ENCODE data around the gene ABCA4. TPM values are rescaled to one million over a fixed set of nuclear protein-coding genes. Genes with fewer than 3 reads are reported as not detected.
A peak's percentile ranks its signal among the peaks of the same experiment; 100 is the strongest.

ABCA4 gene
- total and polyA plus RNA-seq, 7 experiments from 2014 or later = not detected

- Mint-ChIP-seq H3K27me3 (peaks cover 6 to 13% (median 8%) of the 10 kb centered on the region in 5 donors), H3K27ac (no peak overlapping the region), H3K4me3 (no peak overlapping the region), H3K36me3 (no peaks in the 10 kb centered on the region), H3K4me1 (peaks cover 0 to 7% (median 0%) of the 10 kb centered on the region in 7 donors), H3K9me3 (peaks cover 0 to 1% (median 0%) of the 10 kb centered on the region in 11 donors)
- no peak for ATAC-seq
- H3K4me1 ChIP-seq (ENCODE audit: control insufficient read depth in 2 of 2, insufficient read depth in 2 of 2, low read length in 2 of 2) = no peaks in the 10 kb centered on the region
- H3K27ac ChIP-seq (ENCODE audit: low read depth, low read length) = no peak overlapping the region
- intact Hi-C loops (cut with micrococcal nuclease) = loop anchor here in 1 of 2 donors (1.0 kb wide), 1 partner anchor 780 kb away; no protein-coding TSS in a partner anchor
- H3K27me3 ChIP-seq (ENCODE audit: control insufficient read depth in 2 of 2, insufficient read depth in 2 of 2, low read length in 2 of 2) = peaks cover 0 to 4% of the 10 kb centered on the region in 2 donors
- DNase-seq = no peak
- no peaks in the 10 kb centered on the region for H3K36me3 ChIP-seq (ENCODE audit: control insufficient read depth in 2 of 3, insufficient read depth in 3 of 3, low read length in 3 of 3)
- ChIA-PET POLR2A (no interaction called here), CTCF (interaction anchor here (1.1 to 3.2 kb wide), 3 partner anchors 12 to 454 kb away, joined by 3 to 19 read pairs (median 14); no protein-coding TSS in a partner anchor)
- no peak overlapping the region for H3K4me3 ChIP-seq (ENCODE audit: low read length)
- no peaks in the 10 kb centered on the region for H3K9me3 ChIP-seq (ENCODE audit: control insufficient read depth in 2 of 3, low read length in 3 of 3)
Measured at GRCh38 chr1:94026619-94027380, 94.1 kb downstream of the ABCA4 start.

GRCh38 chr1:94025383-94026340 lies 95.3 kb downstream of the ABCA4 start:
- no peak overlapping the region for H3K4me3 ChIP-seq (ENCODE audit: low read length)
- peaks cover 6 to 8% (median 7%) of the 10 kb centered on the region in 5 donors for H3K27me3 Mint-ChIP-seq
- POLR2A ChIA-PET = no interaction called here
- no peaks in the 10 kb centered on the region for H3K4me1 ChIP-seq (ENCODE audit: control insufficient read depth in 2 of 2, insufficient read depth in 2 of 2, low read length in 2 of 2)
- peaks cover 0 to 12% (median 0%) of the 10 kb centered on the region in 7 donors for H3K4me1 Mint-ChIP-seq
- H3K9me3 Mint-ChIP-seq = no peaks in the 10 kb centered on the region
- no peaks in the 10 kb centered on the region for H3K9me3 ChIP-seq (ENCODE audit: control insufficient read depth in 2 of 3, low read length in 3 of 3)
- ATAC-seq (no peak), DNase-seq (peak in 5 of 9 donors; percentile 5 to 19 (median 11))
- H3K27me3 ChIP-seq (ENCODE audit: control insufficient read depth in 2 of 2, insufficient read depth in 2 of 2, low read length in 2 of 2) = peaks cover 0 to 4% of the 10 kb centered on the region in 2 donors
- CTCF ChIA-PET = interaction anchor here (0.6 to 3.2 kb wide), 4 partner anchors 13 to 455 kb away, joined by 3 to 19 read pairs (median 8); no protein-coding TSS in a partner anchor
- no peak overlapping the region for H3K4me3 Mint-ChIP-seq
- intact Hi-C loops (cut with micrococcal nuclease) = loop anchor here in 1 of 2 donors (1.0 kb wide), 1 partner anchor 781 kb away; no protein-coding TSS in a partner anchor
- no peaks in the 10 kb centered on the region for H3K36me3 Mint-ChIP-seq
- no peaks in the 10 kb centered on the region for H3K36me3 ChIP-seq (ENCODE audit: control insufficient read depth in 2 of 3, insufficient read depth in 3 of 3, low read length in 3 of 3)
- no peak overlapping the region for H3K27ac ChIP-seq (ENCODE audit: low read depth, low read length)
- no peak overlapping the region for H3K27ac Mint-ChIP-seq

DNA sequence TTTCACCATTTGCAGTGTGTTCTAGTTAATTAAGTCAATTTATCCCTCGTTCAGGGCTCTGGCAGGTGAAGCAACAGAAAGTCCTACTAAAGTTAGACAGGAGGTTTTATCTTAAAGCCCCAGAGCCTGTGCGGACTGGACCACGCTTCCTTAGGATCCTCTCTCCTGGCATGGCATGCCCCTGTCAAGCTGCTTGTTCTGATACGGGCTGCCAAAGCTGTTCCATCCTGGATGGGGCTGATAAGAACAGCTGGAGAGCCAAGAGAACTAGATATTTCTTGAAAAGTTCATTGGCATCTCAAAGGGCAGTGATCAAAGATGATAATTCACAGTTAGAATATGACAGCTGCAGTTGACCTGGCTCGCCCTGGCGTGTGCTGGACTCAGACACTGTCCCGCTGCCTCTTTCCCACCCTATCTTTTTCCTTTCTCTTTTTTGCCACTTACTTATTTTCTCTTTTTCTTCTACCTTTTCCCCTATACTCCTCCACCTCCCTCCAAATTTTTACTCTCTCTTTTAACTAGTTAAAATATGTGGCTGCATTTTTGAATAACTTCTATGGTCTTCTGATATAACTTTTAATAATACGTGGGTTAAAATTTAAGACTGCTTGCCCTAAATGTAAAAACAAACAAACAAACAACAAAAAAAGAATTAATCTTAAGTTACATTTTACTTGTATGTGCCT lies 96.7 kb downstream of the ABCA4 start:
- Histone ChIP-seq H3K27ac (ENCODE audit: low read depth, low read length) (no peak overlapping the region), H3K27me3 (ENCODE audit: control insufficient read depth in 2 of 2, insufficient read depth in 2 of 2, low read length in 2 of 2) (peaks cover 0 to 4% of the 10 kb centered on the region in 2 donors), H3K36me3 (ENCODE audit: control insufficient read depth in 2 of 3, insufficient read depth in 3 of 3, low read length in 3 of 3) (no peaks in the 10 kb centered on the region), H3K4me1 (ENCODE audit: control insufficient read depth in 2 of 2, insufficient read depth in 2 of 2, low read length in 2 of 2) (no peaks in the 10 kb centered on the region), H3K9me3 (ENCODE audit: control insufficient read depth in 2 of 3, low read length in 3 of 3) (no peaks in the 10 kb centered on the region), H3K4me3 (ENCODE audit: low read length) (no peak overlapping the region)
- peaks cover 0 to 12% (median 0%) of the 10 kb centered on the region in 7 donors for H3K4me1 Mint-ChIP-seq
- intact Hi-C loops (cut with micrococcal nuclease) = no loop called here
- no peak for ATAC-seq
- H3K27ac Mint-ChIP-seq = peak overlapping the region in 1 of 9 donors; percentile 26
- no peaks in the 10 kb centered on the region for H3K36me3 Mint-ChIP-seq
- no peak for DNase-seq
- H3K4me3 Mint-ChIP-seq = no peak overlapping the region
- peaks cover 6 to 8% (median 7%) of the 10 kb centered on the region in 5 donors for H3K27me3 Mint-ChIP-seq
- POLR2A ChIA-PET = no interaction called here
- no peaks in the 10 kb centered on the region for H3K9me3 Mint-ChIP-seq
- CTCF ChIA-PET = no interaction called here

DNA sequence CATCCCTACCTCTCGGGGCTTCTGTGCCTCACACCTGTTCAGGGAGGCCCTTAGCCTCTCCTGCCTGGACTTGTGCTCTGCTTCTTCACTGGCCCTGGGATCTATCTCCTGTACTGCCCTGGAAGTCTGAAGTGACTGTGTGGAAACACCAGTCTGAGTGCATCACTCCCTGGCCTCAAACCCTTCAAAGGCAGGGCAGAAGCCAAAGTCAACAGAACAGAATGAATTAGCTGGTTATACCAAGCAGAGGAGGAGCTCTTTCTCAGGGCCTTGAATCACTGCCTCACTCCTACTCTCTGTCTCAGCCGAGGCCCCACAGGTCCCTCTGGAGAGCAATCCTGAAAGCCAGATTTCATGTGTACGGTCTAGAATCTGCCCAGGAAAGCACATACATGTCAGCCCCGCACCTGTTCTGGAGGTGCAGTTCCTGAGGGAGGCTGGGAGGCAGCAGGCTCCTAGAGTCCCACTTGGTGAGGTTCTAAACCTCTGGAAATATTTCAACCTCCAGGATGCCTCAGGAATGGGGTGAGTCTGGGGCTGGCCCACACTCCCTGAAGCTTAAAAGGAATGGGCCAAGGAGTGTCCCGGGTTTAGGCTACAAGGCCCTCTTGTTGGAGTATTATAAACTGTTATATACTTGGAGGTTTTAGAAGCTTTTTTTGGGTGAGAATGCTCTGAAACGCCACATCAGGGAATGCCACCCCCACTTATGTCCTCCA lies 98.3 kb downstream of the ABCA4 start:
- Mint-ChIP-seq H3K9me3 (no peaks in the 10 kb centered on the region), H3K4me1 (peaks cover 0 to 18% (median 0%) of the 10 kb centered on the region in 7 donors), H3K4me3 (no peak overlapping the region), H3K27me3 (peaks cover 4 to 8% (median 7%) of the 10 kb centered on the region in 5 donors), H3K27ac (peak overlapping the region in 1 of 9 donors; percentile 64), H3K36me3 (no peaks in the 10 kb centered on the region)
- Histone ChIP-seq H3K27ac (ENCODE audit: low read depth, low read length) (no peak overlapping the region), H3K4me1 (ENCODE audit: control insufficient read depth in 2 of 2, insufficient read depth in 2 of 2, low read length in 2 of 2) (peaks cover 0 to 8% of the 10 kb centered on the region in 2 donors), H3K4me3 (ENCODE audit: low read length) (no peak overlapping the region), H3K36me3 (ENCODE audit: control insufficient read depth in 2 of 3, insufficient read depth in 3 of 3, low read length in 3 of 3) (no peaks in the 10 kb centered on the region), H3K9me3 (ENCODE audit: control insufficient read depth in 2 of 3, low read length in 3 of 3) (no peaks in the 10 kb centered on the region), H3K27me3 (ENCODE audit: control insufficient read depth in 2 of 2, insufficient read depth in 2 of 2, low read length in 2 of 2) (peaks cover 0 to 4% of the 10 kb centered on the region in 2 donors)
- DNase-seq = no peak
- intact Hi-C loops (cut with micrococcal nuclease) = no loop called here
- CTCF ChIA-PET = no interaction called here
- POLR2A ChIA-PET = no interaction called here
- no peak for ATAC-seq

- POLR2A ChIA-PET = no interaction called here
- H3K27me3 ChIP-seq (ENCODE audit: control insufficient read depth in 2 of 2, insufficient read depth in 2 of 2, low read length in 2 of 2) = peaks cover 0 to 4% of the 10 kb centered on the region in 2 donors
- peak; percentile 58 for ATAC-seq
- H3K4me3 ChIP-seq (ENCODE audit: low read length) = no peak overlapping the region
- no peak overlapping the region for H3K27ac ChIP-seq (ENCODE audit: low read depth, low read length)
- H3K36me3 Mint-ChIP-seq = peaks cover 0 to 2% (median 0%) of the 10 kb centered on the region in 5 donors
- no peak overlapping the region for H3K27ac Mint-ChIP-seq
- intact Hi-C loops (cut with micrococcal nuclease) = no loop called here
- H3K9me3 ChIP-seq (ENCODE audit: control insufficient read depth in 2 of 3, low read length in 3 of 3) = no peaks in the 10 kb centered on the region
- peaks cover 0 to 33% (median 4%) of the 10 kb centered on the region in 7 donors for H3K4me1 Mint-ChIP-seq
- H3K4me1 ChIP-seq (ENCODE audit: control insufficient read depth in 2 of 2, insufficient read depth in 2 of 2, low read length in 2 of 2) = peaks cover 0 to 24% of the 10 kb centered on the region in 2 donors
- H3K27me3 Mint-ChIP-seq = peaks cover 4 to 8% (median 7%) of the 10 kb centered on the region in 5 donors
- H3K36me3 ChIP-seq (ENCODE audit: control insufficient read depth in 2 of 3, insufficient read depth in 3 of 3, low read length in 3 of 3) = no peaks in the 10 kb centered on the region
- H3K9me3 Mint-ChIP-seq = no peaks in the 10 kb centered on the region
- no peak for DNase-seq
- CTCF ChIA-PET = no interaction called here
- no peak overlapping the region for H3K4me3 Mint-ChIP-seq
Measured at GRCh38 chr1:94020764-94021579, 100.0 kb downstream of the ABCA4 start.

Measured in naive thymus-derived CD4-positive, alpha-beta T cell (primary cell).